BJ (cell line): ENCODE results near the gene SMYD3. TPM values are rescaled to one million over a fixed set of nuclear protein-coding genes. Genes with fewer than 3 reads are reported as not detected.

ENCODE experiments used
- CTCF ChIA-PET: fragments of 350-600 bp; formaldehyde crosslinking; extraction: SDS; loops from one replicate; lab custom pipeline; 2021; ENCODE audit warnings: antibody characterized with exemption, inconsistent platforms; lab: Yijun Ruan, JAX
- POLR2A ChIA-PET: fragments of 300-600 bp; sonication (Branson Sonifier 250); formaldehyde crosslinking; extraction: SDS; loops from one replicate; lab custom pipeline; 2021; ENCODE audit warnings: antibody characterized with exemption; lab: Charles Lee
- DNase-seq: peaks from one replicate; pipeline ENCODE4 v3.0.0-alpha.2; 2011; ENCODE audit warnings: low read depth
- H3K27me3 ChIP-seq: 2 replicates; pipeline ENCODE4 v1.6.0; 2011; ENCODE audit warnings: low read length; ENCODE audit not compliant: control insufficient read depth, insufficient read depth
- H3K36me3 ChIP-seq: 2 replicates; pipeline ENCODE4 v1.5.1; 2011; ENCODE audit warnings: low read length; ENCODE audit not compliant: control insufficient read depth, insufficient read depth
- H3K4me3 ChIP-seq: 2 replicates; pipeline ENCODE4 v1.5.1; 2011; ENCODE audit warnings: low read depth, mild to moderate bottlenecking, control low read depth, low read length
- CTCF ChIP-seq: IDR thresholded peaks from 2 replicates; pipeline ENCODE4 v1.5.1; 2011; ENCODE audit warnings: low read depth, mild to moderate bottlenecking, control low read depth, inconsistent platforms, low read length, moderate library complexity; ENCODE audit not compliant: insufficient read depth
- polyA plus RNA-seq: library from polyadenylated mRNA; depleted of rRNA; stranded (reverse); fragments of >200 nt; gene quantifications from 2 replicates; pipeline ENCODE4 v1.2.3, GENCODE V29; 2011

SMYD3 gene
- polyA plus RNA-seq, 1 experiment: 26.1 TPM

DNA sequence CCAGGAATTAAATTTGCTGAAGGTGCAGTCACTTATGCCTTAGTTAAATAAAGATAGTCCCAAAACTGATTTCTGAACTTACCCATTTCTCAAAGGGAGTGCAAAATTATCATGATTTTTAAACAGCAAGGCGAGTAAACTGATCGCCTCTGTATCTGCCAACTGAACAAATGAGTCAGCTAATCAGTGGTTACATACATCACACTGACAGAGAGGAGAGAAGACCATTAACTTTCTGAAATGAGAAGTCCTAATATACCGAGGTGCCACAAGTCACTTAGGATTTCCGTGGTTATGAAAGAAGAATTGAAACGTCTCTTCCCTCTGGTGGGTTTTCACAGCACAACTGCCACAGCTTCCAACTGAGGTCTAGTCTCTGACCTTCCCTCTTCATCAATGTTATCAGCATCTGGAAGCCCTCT is 400.7 kb downstream of the SMYD3 start:
- ChIA-PET CTCF (no interaction called here), POLR2A (no interaction called here)
- H3K27me3 ChIP-seq: no peaks in the 10 kb centered on the region
- no peak for DNase-seq
- no peak for TF ChIP-seq CTCF
- no peak overlapping the region for H3K4me3 ChIP-seq
- H3K36me3 ChIP-seq: no peaks in the 10 kb centered on the region

- ChIA-PET POLR2A (no interaction called here), CTCF (interaction anchor here (0.7 kb wide), 1 partner anchor 12 kb away, joined by 3 read pairs; no protein-coding TSS in a partner anchor)
- H3K4me3 ChIP-seq: no peak overlapping the region
- no peaks in the 10 kb centered on the region for H3K27me3 ChIP-seq
- no peaks in the 10 kb centered on the region for H3K36me3 ChIP-seq
- DNase-seq: no peak
- no peak for TF ChIP-seq CTCF
These were observed 402.2 kb downstream of the SMYD3 start for GRCh38 chr1:246104927-246105326.

GRCh38 chr1:246099570-246099969 is 407.5 kb downstream of the SMYD3 start:
- H3K4me3 ChIP-seq: no peak overlapping the region
- ChIA-PET POLR2A (no interaction called here), CTCF (no interaction called here)
- no peak for TF ChIP-seq CTCF
- DNase-seq: no peak
- 0 out of 2 replicates have a peak, but pooled peaks cover 1% of the 10 kb centered on the region for H3K36me3 ChIP-seq
- H3K27me3 ChIP-seq: no peaks in the 10 kb centered on the region

DNA sequence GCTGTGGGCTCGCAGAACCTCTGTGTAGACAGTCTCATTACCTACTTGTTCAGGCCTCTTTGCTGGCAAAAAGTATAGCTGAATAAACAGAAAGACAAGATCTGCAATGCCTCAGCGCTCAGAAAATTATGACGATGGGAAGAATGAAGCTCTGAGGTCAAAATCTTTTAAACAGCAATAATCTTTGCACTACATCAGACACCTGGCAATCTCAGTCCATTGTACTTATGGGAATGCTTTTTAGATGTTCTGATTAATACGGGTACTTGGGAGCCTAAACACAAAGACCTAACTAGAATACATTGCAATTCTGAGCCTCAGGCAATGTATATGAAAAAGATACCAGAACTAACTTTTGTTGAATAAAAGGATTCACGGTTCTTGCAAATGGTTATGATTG is 410.7 kb downstream of the SMYD3 start:
- CTCF ChIA-PET: interaction anchor here (1.0 kb wide), 1 partner anchor 43 kb away, joined by 3 read pairs; no protein-coding TSS in a partner anchor
- TF ChIP-seq CTCF: no peak

DNA sequence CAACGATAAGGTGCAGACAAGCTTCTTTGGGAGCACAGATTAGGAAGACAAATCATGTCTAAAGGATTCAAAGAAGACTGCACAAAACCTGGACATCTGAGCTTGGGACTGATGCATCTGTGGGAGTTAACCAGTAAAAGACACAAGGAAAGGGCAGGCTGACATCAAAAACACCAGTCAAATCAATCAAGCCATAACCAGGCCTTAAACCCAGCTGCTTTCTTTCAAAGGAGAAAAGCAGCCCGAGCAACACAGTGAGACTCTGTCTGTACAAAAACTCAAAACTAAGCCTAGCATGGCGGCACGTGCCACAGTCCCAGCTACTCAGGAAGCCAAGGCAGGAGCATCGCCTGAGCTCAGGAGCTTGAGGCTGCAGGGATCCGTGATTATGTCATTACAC is 411.6 kb downstream of the SMYD3 start:
- 0 out of 2 replicates have a peak, but pooled peaks cover 1% of the 10 kb centered on the region for H3K36me3 ChIP-seq
- no peaks in the 10 kb centered on the region for H3K27me3 ChIP-seq
- no peak for TF ChIP-seq CTCF
- ChIA-PET POLR2A (interaction anchor here (0.5 kb wide), 1 partner anchor 187 kb away, joined by 5 read pairs; no protein-coding TSS in a partner anchor), CTCF (no interaction called here)
- no peak for DNase-seq
- H3K4me3 ChIP-seq: no peak overlapping the region

More for the DNA sequence above, 410.7 kb downstream of the SMYD3 start:
- POLR2A ChIA-PET: no interaction called here
- Histone ChIP-seq H3K4me3 (no peak overlapping the region), H3K27me3 (no peaks in the 10 kb centered on the region), H3K36me3 (0 out of 2 replicates have a peak, but pooled peaks cover 1% of the 10 kb centered on the region)
- DNase-seq: no peak
